Progenitor cell of endocrine pancreas (in vitro differentiated cells): Measurements from ENCODE around the gene LRTM2. TPM values are rescaled to one million over a fixed set of nuclear protein-coding genes. Genes with fewer than 3 reads are reported as not detected.
"Not testable (repeated sequence)": the region's sequence is repeated elsewhere in the genome, so short reads cannot be mapped to it uniquely, and the experiment has no call there.

Experiments
- DNase-seq: peaks from one replicate; pipeline ENCODE4 v3.0.0; 2021; ENCODE audit warnings: low spot score; ENCODE audit not compliant: unreplicated experiment
- H3K27ac Mint-ChIP-seq: 2 replicates; pipeline ENCODE4 v1.8.0; 2021; ENCODE audit warnings: mild to moderate bottlenecking, moderate library complexity, mixed read lengths
- H3K27me3 Mint-ChIP-seq: 2 replicates; pipeline ENCODE4 v1.8.0; 2021; ENCODE audit warnings: mixed read lengths
- H3K36me3 Mint-ChIP-seq: 2 replicates; pipeline ENCODE4 v1.8.0; 2022; ENCODE audit warnings: mixed read lengths; ENCODE audit not compliant: insufficient read depth
- H3K4me1 Mint-ChIP-seq: 2 replicates; pipeline ENCODE4 v1.8.0; 2021; ENCODE audit warnings: low read depth, mixed read lengths
- H3K4me3 Mint-ChIP-seq: 2 replicates; pipeline ENCODE4 v1.8.0; 2021; ENCODE audit warnings: low read depth, mild to moderate bottlenecking, moderate library complexity, mixed read lengths
- H3K9me3 Mint-ChIP-seq: 2 replicates; pipeline ENCODE4 v1.8.0; 2021; ENCODE audit warnings: low read depth, mixed read lengths
- CTCF ChIP-seq: fragments of 200-600 bp; sonication (generic); IDR thresholded peaks from one replicate; pipeline ENCODE4 v1.5.0; 2021; ENCODE audit warnings: antibody characterized with exemption, mild to moderate bottlenecking; ENCODE audit not compliant: unreplicated experiment
- total RNA-seq: library from RNA; stranded (reverse); gene quantifications from 2 replicates; pipeline ENCODE4 v1.2.1, GENCODE V29; 2021

The LRTM2 gene
- total RNA-seq, 1 donor from 2014 or later, result 0.48 TPM

GRCh38 chr12:1815814-1816729 lies 4.3 kb upstream of the LRTM2 start:
- peak overlapping the region; percentile 0 for H3K4me3 Mint-ChIP-seq
- peak overlapping the region; percentile 1 for H3K27ac Mint-ChIP-seq
- peaks cover 16% of the 10 kb centered on the region for H3K4me1 Mint-ChIP-seq
- H3K9me3 Mint-ChIP-seq, result no peaks in the 10 kb centered on the region
- H3K36me3 Mint-ChIP-seq, result no peaks in the 10 kb centered on the region
- DNase-seq, result no peak
- TF ChIP-seq CTCF, result no peak
- H3K27me3 Mint-ChIP-seq, result peaks cover 44% of the 10 kb centered on the region

- H3K27ac Mint-ChIP-seq, result peak overlapping the region; percentile 1
- no peaks in the 10 kb centered on the region for H3K36me3 Mint-ChIP-seq
- H3K27me3 Mint-ChIP-seq, result peaks cover 52% of the 10 kb centered on the region
- TF ChIP-seq CTCF, result no peak
- peak overlapping the region; percentile 0 for H3K4me3 Mint-ChIP-seq
- H3K4me1 Mint-ChIP-seq, result peaks cover 16% of the 10 kb centered on the region
- no peaks in the 10 kb centered on the region for H3K9me3 Mint-ChIP-seq
- DNase-seq, result no peak
These were observed 3.5 kb upstream of the LRTM2 start for GRCh38 chr12:1816730-1817348.

DNA sequence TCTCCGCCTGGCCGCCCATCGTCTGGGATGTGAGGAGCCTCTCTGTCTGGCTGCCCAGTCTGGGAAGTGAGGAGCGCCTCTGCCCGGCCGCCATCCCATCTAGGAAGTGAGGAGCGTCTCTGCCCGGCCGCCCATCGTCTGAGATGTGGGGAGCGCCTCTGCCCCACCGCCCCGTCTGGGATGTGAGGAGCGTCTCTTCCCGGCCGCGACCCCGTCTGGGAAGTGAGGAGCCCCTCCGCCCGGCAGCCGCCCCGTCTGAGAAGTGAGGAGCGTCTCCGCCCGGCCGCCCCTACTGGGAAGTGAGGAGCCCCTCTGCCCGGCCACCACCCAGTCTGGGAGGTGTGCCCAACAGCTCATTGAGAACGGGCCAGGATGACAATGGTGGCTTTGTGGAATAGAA lies 2.4 kb upstream of the LRTM2 start:
- H3K4me3 Mint-ChIP-seq, DNase-seq, H3K9me3 Mint-ChIP-seq, H3K36me3 Mint-ChIP-seq, H3K27ac Mint-ChIP-seq: not testable (repeated sequence)
- Mint-ChIP-seq H3K27me3 (peaks cover 61% of the 10 kb centered on the region), H3K4me1 (peaks cover 16% of the 10 kb centered on the region)

- no peak overlapping the region for H3K27ac Mint-ChIP-seq
- H3K9me3 Mint-ChIP-seq, result no peaks in the 10 kb centered on the region
- no peak for TF ChIP-seq CTCF
- no peaks in the 10 kb centered on the region for H3K36me3 Mint-ChIP-seq
- H3K4me1 Mint-ChIP-seq, result peaks cover 16% of the 10 kb centered on the region
- no peak overlapping the region for H3K4me3 Mint-ChIP-seq
- H3K27me3 Mint-ChIP-seq, result peaks cover 64% of the 10 kb centered on the region
- no peak for DNase-seq
These were observed 1.3 kb upstream of the LRTM2 start for GRCh38 chr12:1819050-1819449.

DNA sequence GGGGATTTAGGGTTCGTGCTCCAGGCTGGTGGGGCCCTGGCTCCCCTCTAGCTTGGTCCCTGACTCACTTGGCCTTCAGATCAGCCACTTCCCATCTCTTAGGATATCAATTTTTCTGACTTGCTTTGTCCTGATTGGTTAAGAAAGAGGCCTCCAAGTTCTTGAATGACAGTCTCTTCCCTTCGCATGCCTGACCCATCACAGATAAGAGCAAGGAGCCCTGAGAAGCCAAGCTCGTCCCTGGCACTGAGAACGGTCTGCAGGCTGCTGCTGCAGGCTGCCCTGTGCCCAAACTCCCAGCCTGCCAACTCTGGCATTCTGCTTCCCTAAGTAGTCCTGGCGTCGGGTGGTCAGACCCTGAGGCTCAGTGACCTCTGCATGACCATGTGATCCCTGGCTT lies 794 bp upstream of the LRTM2 start:
- Mint-ChIP-seq H3K27ac (no peak overlapping the region), H3K4me1 (peaks cover 16% of the 10 kb centered on the region), H3K36me3 (no peaks in the 10 kb centered on the region), H3K27me3 (peaks cover 60% of the 10 kb centered on the region), H3K4me3 (no peak overlapping the region), H3K9me3 (no peaks in the 10 kb centered on the region)
- TF ChIP-seq CTCF, result no peak
- no peak for DNase-seq

DNA sequence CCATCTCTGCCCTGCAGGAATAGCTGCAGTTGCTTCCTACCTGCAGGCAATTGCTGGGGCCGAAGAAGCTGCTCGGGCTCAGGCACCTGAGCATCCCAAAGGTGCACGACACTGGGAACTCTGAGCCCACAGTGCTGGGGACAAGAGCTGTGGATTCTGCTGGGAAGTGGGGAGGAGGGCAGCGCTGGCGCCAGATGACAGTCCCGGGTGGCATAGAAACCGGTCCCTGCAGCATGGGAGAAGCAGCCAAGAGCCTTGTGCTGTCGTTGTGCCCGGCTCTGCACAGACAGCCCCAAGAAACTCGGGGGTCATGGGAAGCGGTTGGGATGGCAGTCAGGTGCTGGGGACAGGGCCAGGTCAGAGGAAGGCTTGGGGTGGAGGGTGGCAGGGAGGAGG lies 529 bp downstream of the LRTM2 start:
- no peaks in the 10 kb centered on the region for H3K9me3 Mint-ChIP-seq
- H3K4me1 Mint-ChIP-seq, result peaks cover 14% of the 10 kb centered on the region
- no peak overlapping the region for H3K27ac Mint-ChIP-seq
- peaks cover 58% of the 10 kb centered on the region for H3K27me3 Mint-ChIP-seq
- DNase-seq, result no peak
- no peaks in the 10 kb centered on the region for H3K36me3 Mint-ChIP-seq
- no peak for TF ChIP-seq CTCF
- no peak overlapping the region for H3K4me3 Mint-ChIP-seq
